BJ (cell line): Measurements from ENCODE around the gene GRIK2. TPM values are rescaled to one million over a fixed set of nuclear protein-coding genes. Genes with fewer than 3 reads are reported as not detected.

Experiments
- CTCF ChIA-PET: fragments of 350-600 bp; formaldehyde crosslinking; extraction: SDS; loops from one replicate; lab custom pipeline; 2021; ENCODE audit warnings: antibody characterized with exemption, inconsistent platforms; lab: Yijun Ruan, JAX
- POLR2A ChIA-PET: fragments of 300-600 bp; sonication (Branson Sonifier 250); formaldehyde crosslinking; extraction: SDS; loops from one replicate; lab custom pipeline; 2021; ENCODE audit warnings: antibody characterized with exemption; lab: Charles Lee
- DNase-seq: peaks from one replicate; pipeline ENCODE4 v3.0.0-alpha.2; 2011; ENCODE audit warnings: low read depth
- H3K27me3 ChIP-seq: 2 replicates; pipeline ENCODE4 v1.6.0; 2011; ENCODE audit warnings: low read length; ENCODE audit not compliant: control insufficient read depth, insufficient read depth
- H3K36me3 ChIP-seq: 2 replicates; pipeline ENCODE4 v1.5.1; 2011; ENCODE audit warnings: low read length; ENCODE audit not compliant: control insufficient read depth, insufficient read depth
- H3K4me3 ChIP-seq: 2 replicates; pipeline ENCODE4 v1.5.1; 2011; ENCODE audit warnings: low read depth, mild to moderate bottlenecking, control low read depth, low read length
- polyA plus RNA-seq: library from polyadenylated mRNA; depleted of rRNA; stranded (reverse); fragments of >200 nt; gene quantifications from 2 replicates; pipeline ENCODE4 v1.2.3, GENCODE V29; 2011
- TF ChIP-seq, protein P1 (sequence below): IDR thresholded peaks from 2 replicates; pipeline ENCODE4 v1.5.1; 2011; ENCODE audit warnings: low read depth, mild to moderate bottlenecking, control low read depth, inconsistent platforms, low read length, moderate library complexity; ENCODE audit not compliant: insufficient read depth

The GRIK2 gene
- polyA plus RNA-seq, 1 experiment = 23.0 TPM

DNA sequence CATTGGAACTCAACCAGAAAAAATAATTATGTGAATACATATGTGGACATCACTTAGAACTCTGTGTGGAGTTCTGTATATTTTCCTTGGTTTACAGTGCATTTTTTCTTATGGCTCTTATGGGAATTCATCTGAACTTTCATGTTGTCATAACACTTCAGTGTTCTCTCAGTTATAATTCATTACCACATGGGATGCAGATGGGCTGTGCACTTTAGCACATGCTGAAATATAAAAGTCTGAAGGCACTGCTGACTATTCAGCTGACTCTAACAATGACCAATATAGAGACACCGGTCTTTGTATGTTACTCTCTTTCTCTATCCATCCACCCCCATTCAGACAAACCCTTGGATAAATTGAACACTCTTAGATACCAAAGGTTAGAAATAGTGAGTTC is 29.3 kb downstream of the GRIK2 start:
- no peak overlapping the region for H3K4me3 ChIP-seq
- ChIA-PET POLR2A (no interaction called here), CTCF (interaction anchor here (0.6 kb wide), 1 partner anchor 1160 kb away, joined by 3 read pairs; no protein-coding TSS in a partner anchor)
- no peaks in the 10 kb centered on the region for H3K27me3 ChIP-seq
- no peaks in the 10 kb centered on the region for H3K36me3 ChIP-seq
- TF ChIP-seq, protein P1, sequence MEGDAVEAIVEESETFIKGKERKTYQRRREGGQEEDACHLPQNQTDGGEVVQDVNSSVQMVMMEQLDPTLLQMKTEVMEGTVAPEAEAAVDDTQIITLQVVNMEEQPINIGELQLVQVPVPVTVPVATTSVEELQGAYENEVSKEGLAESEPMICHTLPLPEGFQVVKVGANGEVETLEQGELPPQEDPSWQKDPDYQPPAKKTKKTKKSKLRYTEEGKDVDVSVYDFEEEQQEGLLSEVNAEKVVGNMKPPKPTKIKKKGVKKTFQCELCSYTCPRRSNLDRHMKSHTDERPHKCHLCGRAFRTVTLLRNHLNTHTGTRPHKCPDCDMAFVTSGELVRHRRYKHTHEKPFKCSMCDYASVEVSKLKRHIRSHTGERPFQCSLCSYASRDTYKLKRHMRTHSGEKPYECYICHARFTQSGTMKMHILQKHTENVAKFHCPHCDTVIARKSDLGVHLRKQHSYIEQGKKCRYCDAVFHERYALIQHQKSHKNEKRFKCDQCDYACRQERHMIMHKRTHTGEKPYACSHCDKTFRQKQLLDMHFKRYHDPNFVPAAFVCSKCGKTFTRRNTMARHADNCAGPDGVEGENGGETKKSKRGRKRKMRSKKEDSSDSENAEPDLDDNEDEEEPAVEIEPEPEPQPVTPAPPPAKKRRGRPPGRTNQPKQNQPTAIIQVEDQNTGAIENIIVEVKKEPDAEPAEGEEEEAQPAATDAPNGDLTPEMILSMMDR = no peak
- no peak for DNase-seq

DNA sequence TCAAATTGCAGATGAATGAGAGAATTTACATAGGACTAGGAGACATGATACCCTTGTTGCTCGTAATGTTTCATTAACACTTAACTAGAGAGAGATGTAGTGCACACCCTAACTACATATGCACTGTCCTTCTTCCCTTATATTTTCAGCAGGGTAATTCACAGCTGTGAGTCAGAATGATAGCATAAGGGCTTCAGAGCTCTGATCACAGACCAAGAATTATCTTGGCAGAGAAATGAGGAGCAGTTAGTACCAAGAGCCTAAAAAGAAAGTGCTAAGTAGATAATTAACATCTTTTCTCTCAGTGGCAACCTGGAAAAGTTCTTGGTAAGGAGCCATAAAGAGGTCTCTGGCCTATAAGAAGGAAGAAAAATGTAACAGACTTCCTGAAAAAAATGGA is 35.8 kb downstream of the GRIK2 start:
- H3K27me3 ChIP-seq = no peaks in the 10 kb centered on the region
- CTCF ChIA-PET = no interaction called here
- H3K36me3 ChIP-seq = peaks cover 1% of the 10 kb centered on the region; the same call in 1 of the 2 replicates
- TF ChIP-seq, protein P1 = no peak
- no peak for DNase-seq
- POLR2A ChIA-PET = interaction anchor here (0.6 kb wide), 1 partner anchor 471 kb away, joined by 3 read pairs; no protein-coding TSS in a partner anchor
- no peak overlapping the region for H3K4me3 ChIP-seq

DNA sequence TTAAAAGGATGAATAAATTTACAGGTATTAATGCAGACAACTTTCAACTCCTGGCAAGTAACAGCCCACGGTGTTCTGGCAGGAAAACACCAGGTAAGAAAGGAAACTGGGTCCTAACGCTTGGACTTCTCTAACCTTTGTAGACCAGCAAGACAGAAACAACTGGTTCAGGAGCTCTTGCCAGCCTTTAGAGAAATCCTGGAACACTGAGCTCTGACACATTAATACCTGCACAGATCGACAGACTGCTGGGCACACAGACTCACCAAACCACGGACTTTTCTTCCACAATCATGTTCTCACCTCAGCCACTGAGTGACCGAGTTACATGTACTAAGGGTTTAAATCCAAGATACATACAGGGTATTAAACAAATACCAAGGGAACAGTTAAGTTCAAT is 36.3 kb downstream of the GRIK2 start:
- TF ChIP-seq, protein P1 = no peak
- Histone ChIP-seq H3K27me3 (no peaks in the 10 kb centered on the region), H3K36me3 (peaks cover 1% of the 10 kb centered on the region; the same call in 1 of the 2 replicates), H3K4me3 (no peak overlapping the region)
- DNase-seq = no peak
- POLR2A ChIA-PET = no interaction called here
- CTCF ChIA-PET = no interaction called here

DNA sequence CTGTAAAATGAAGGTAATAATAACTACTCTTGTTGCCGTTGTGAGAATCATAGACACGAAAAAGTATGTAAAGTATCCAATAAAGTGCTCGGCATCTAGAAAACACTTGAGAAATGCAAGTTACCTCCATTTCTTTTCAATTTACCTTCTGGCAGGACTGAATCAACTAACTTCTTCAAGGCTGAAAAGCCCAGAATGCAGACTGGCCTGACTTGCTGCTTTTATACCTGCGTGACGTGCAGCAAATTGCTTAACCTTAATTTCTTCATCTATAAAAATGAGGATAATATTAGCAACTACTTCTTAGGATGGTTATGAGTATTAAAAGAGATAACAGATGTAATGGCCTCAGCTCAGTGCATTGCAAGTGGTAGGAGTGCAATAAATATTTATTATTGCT is 39.6 kb downstream of the GRIK2 start:
- Histone ChIP-seq H3K36me3 (peaks cover 3% of the 10 kb centered on the region; the same call in 1 of the 2 replicates), H3K4me3 (no peak overlapping the region), H3K27me3 (no peaks in the 10 kb centered on the region)
- no peak for DNase-seq
- ChIA-PET POLR2A (no interaction called here), CTCF (interaction anchor here (0.6 kb wide), 1 partner anchor 1584 kb away, joined by 3 read pairs; no protein-coding TSS in a partner anchor)
- TF ChIP-seq, protein P1 = no peak

DNA sequence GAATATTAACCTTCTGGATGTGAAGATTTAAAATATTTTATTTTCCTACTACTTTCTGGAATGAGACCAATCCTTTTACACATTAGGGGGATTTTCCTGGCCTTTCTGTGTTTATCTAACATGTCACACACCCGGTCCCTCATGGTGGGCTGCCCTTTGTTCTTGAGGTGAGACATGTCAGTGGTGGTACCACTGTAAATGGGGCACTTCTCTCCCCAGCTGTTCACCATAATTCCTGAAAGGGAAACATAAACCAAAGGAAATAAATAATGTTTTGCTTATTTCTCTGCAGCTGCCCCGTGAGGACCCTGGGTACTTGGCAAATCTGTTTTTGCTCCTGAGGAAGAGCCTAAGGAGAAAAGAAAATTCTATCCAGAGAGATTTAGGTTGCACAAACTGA is 41.1 kb downstream of the GRIK2 start:
- no peak overlapping the region for H3K4me3 ChIP-seq
- peaks cover 3% of the 10 kb centered on the region; the same call in 1 of the 2 replicates for H3K36me3 ChIP-seq
- CTCF ChIA-PET = no interaction called here
- TF ChIP-seq, protein P1 = no peak
- no peak for DNase-seq
- POLR2A ChIA-PET = no interaction called here
- H3K27me3 ChIP-seq = no peaks in the 10 kb centered on the region
